Spinal cord (tissue), 10 donors: Measurements from ENCODE around the gene SH3GL2. TPM values are rescaled to one million over a fixed set of nuclear protein-coding genes. Genes with fewer than 3 reads are reported as not detected.

ENCODE experiments used
- DNase-seq, 6 donors: peaks; one replicate each; pipeline versions ENCODE4 v3.0.0 to v3.0.0-alpha.2; 2013 to 2015; ENCODE audit warnings: low spot score in 6 of 6, low read depth in 4 of 6
- H3K27ac ChIP-seq: one replicate; pipeline ENCODE4 v1.5.1; 2013; ENCODE audit warnings: low read depth, low read length, control low read depth
- H3K27me3 ChIP-seq: one replicate; pipeline ENCODE4 v1.6.1; 2013; ENCODE audit warnings: low read length; ENCODE audit not compliant: control insufficient read depth, insufficient read depth
- H3K36me3 ChIP-seq: one replicate; pipeline ENCODE4 v1.6.1; 2013; ENCODE audit warnings: low read length; ENCODE audit not compliant: control insufficient read depth, insufficient read depth
- H3K4me1 ChIP-seq: one replicate; pipeline ENCODE4 v1.6.1; 2013; ENCODE audit warnings: low read length; ENCODE audit not compliant: control insufficient read depth, insufficient read depth
- H3K4me3 ChIP-seq: one replicate; pipeline ENCODE4 v1.5.1; 2013; ENCODE audit warnings: low read depth, low read length, control low read depth
- H3K9me3 ChIP-seq: one replicate; pipeline ENCODE4 v1.6.1; 2013; ENCODE audit warnings: low read length; ENCODE audit not compliant: control insufficient read depth, insufficient read depth
- WGBS: methylation state at CpG from one replicate; pipeline ENCODE4 v1.1.5; 2013; ENCODE audit warnings: missing lambda C conversion rate; ENCODE audit not compliant: insufficient coverage; 5-methylcytosine and 5-hydroxymethylcytosine counted together
- polyA plus RNA-seq, 2 donors: library from polyadenylated mRNA; unstranded; fragments of 120-200 nt; gene quantifications; one replicate each; pipeline ENCODE4 v1.2.1, GENCODE V29; 2013; ENCODE audit not compliant: insufficient read length in 2 of 2
- total RNA-seq, 2 donors: library from RNA; depleted of rRNA in 1 of 2; stranded (reverse); fragments of 120-200 nt in 1 of 2; fragments of >200 nt in 1 of 2; gene quantifications; one replicate each; pipeline versions ENCODE4 v1.2.3 to v1.2.4, GENCODE V29; 2013 to 2014
- donor health status: healthy.

SH3GL2 gene
- total and polyA plus RNA-seq, 4 donors: 20.1 to 72.3 (median 60.7) TPM

DNA sequence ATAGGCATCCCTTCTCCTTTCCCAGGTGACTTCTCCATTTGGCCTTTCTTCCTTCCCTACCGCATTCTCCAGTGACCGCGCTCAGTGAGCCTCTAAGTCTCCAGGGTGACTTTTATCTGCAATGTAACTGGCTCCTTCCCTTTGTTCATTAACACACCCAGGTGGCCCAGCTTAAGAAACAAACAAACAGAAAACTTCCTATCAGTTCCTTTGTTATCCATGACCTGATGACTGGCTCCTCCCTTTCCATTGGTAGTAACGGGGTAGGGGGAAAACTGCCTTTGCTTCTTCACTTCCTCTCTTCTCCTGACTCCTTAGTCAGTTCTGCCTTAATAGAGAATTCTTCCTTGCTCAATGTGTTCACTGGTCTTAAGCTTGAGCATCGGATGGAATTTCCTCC is 7.0 kb upstream of the SH3GL2 start:
- Histone ChIP-seq H3K27ac (no peak overlapping the region), H3K36me3 (no peaks in the 10 kb centered on the region), H3K4me3 (no peak overlapping the region), H3K9me3 (no peaks in the 10 kb centered on the region), H3K27me3 (no peaks in the 10 kb centered on the region), H3K4me1 (no peaks in the 10 kb centered on the region)
- no peak for DNase-seq
- WGBS: 85% methylated on average over 3 of the region's 5 CpGs

DNA sequence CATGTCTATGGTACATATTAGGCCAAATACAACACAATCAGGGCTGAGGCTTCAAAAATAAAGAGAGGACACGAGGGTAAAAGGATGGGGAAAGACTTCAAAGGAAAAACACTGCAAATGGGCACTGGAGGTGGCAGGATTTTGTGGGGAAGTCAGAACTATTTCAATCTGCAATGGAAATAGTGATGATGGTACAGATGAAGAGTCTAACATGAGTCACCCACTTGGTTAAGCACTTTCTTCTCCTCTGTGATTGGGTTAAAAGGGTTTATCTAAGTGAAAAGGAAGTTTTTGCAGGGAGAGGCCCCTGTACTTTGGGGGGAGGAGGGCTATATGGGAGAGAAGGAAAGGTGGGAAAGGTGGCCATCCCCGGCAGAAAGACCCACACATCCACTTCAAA is 4.5 kb upstream of the SH3GL2 start:
- WGBS: 75% methylated on average over 1 of the region's 2 CpGs
- Histone ChIP-seq H3K27me3 (peaks cover 6% of the 10 kb centered on the region), H3K4me1 (peaks cover 5% of the 10 kb centered on the region), H3K36me3 (no peaks in the 10 kb centered on the region), H3K27ac (no peak overlapping the region), H3K4me3 (no peak overlapping the region), H3K9me3 (no peaks in the 10 kb centered on the region)
- no peak for DNase-seq

GRCh38 chr9:17578577-17578910 is 322 bp upstream of the SH3GL2 start:
- Histone ChIP-seq H3K27ac (peak overlapping the region; percentile 43), H3K36me3 (no peaks in the 10 kb centered on the region), H3K9me3 (no peaks in the 10 kb centered on the region), H3K4me1 (peaks cover 5% of the 10 kb centered on the region), H3K27me3 (peaks cover 16% of the 10 kb centered on the region), H3K4me3 (peak overlapping the region; percentile 55)
- 2% methylated on average over 17 of the region's 17 CpGs for WGBS
- DNase-seq: no peak

GRCh38 chr9:17580119-17580518 is 1.3 kb downstream of the SH3GL2 start:
- peaks cover 8% of the 10 kb centered on the region for H3K4me1 ChIP-seq
- no peak overlapping the region for H3K27ac ChIP-seq
- peaks cover 16% of the 10 kb centered on the region for H3K27me3 ChIP-seq
- H3K4me3 ChIP-seq: peak overlapping the region; percentile 55
- H3K9me3 ChIP-seq: no peaks in the 10 kb centered on the region
- 86% methylated on average over 2 of the region's 9 CpGs for WGBS
- peak in 1 of 6 donors; percentile 25 for DNase-seq
- no peaks in the 10 kb centered on the region for H3K36me3 ChIP-seq

DNA sequence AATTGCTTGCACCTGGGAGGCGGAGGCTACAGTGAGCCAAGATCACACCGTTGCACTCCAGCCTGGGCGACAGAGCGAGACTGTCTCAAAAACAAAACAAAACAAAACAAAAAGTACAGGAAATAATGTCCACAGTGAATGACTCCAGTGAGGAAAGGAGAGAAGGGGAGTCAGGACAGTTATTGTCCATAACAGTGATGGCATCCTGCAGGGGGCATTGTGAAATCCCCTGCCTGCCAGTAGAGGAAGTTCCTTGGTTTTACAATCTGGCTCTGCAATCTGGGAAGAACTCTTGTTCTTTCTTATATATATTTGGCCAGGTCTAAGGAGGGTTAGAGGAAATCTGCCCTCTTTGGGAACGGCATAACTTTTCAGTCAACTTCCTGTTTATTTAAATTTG is 8.2 kb downstream of the SH3GL2 start:
- DNase-seq: no peak
- no peaks in the 10 kb centered on the region for H3K27me3 ChIP-seq
- H3K36me3 ChIP-seq: no peaks in the 10 kb centered on the region
- H3K9me3 ChIP-seq: no peaks in the 10 kb centered on the region
- H3K4me1 ChIP-seq: peaks cover 4% of the 10 kb centered on the region
- H3K4me3 ChIP-seq: no peak overlapping the region
- 80% methylated on average over 1 of the region's 5 CpGs for WGBS
- H3K27ac ChIP-seq: no peak overlapping the region

DNA sequence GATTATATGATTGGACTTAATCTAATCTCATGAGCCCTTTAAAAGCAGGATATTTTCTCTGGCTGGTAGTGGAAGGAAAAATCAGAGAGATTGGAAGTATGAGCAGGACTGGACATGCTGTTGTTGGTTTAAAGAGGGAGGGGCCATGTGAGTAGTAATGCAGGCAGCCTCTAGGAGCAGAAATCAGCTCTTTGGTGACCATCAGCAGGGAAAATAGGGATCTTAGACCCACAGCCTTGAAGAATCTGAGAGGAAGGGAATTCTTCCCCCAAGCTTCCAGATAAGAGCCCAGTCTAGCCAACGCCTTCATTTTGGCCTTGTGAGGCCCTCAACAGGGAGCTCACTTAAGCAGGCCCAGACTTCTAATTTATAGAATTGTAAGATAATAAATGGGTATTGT is 9.5 kb downstream of the SH3GL2 start:
- H3K9me3 ChIP-seq: no peaks in the 10 kb centered on the region
- DNase-seq: no peak
- H3K4me3 ChIP-seq: no peak overlapping the region
- H3K36me3 ChIP-seq: no peaks in the 10 kb centered on the region
- WGBS: no CpG with 5 or more reads among the region's 1 CpG
- peaks cover 4% of the 10 kb centered on the region for H3K4me1 ChIP-seq
- H3K27ac ChIP-seq: no peak overlapping the region
- H3K27me3 ChIP-seq: no peaks in the 10 kb centered on the region

DNA sequence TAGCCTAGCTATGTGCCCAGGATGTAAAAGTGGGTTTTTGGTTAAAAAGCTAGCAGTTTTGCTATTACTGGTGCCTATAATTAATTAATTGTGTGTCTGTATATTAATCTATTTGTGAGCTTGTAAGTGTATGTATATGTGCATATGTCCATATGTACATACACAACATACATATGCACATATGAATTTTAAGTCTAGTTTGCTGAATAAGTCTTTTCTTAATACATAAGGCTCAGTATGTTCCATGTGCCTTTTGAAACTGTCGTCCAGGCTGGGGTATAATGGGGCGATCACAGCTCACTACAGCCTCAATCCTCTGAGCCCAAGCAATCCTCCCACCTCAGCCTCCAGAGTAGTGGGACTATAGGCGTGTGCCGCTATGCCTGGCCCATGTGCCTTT is 10.1 kb downstream of the SH3GL2 start:
- Histone ChIP-seq H3K9me3 (no peaks in the 10 kb centered on the region), H3K4me1 (peaks cover 4% of the 10 kb centered on the region), H3K4me3 (no peak overlapping the region), H3K27me3 (no peaks in the 10 kb centered on the region), H3K27ac (no peak overlapping the region), H3K36me3 (no peaks in the 10 kb centered on the region)
- WGBS: 100% methylated on average over 2 of the region's 4 CpGs
- no peak for DNase-seq

DNA sequence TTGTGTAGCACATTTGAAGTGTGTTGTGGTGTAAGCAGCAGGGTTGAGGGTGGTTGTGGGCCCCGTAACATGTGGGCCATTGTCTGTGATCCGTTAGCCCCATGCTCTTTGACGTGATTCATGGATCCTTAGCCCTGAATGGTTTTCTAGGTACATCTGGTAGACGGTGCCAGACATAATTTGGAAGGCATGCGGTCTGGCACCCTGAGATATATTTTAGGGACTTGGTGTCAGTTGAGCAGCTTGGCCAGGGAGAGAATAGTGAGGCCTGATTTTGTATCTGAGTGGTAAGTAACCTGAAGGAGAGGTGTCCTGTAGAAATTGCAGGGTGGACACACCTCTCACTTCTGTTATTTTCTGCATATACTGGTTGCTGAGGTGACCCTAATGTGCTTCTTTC is 10.9 kb downstream of the SH3GL2 start:
- no peak for DNase-seq
- no peak overlapping the region for H3K4me3 ChIP-seq
- no peak overlapping the region for H3K27ac ChIP-seq
- H3K36me3 ChIP-seq: no peaks in the 10 kb centered on the region
- no peaks in the 10 kb centered on the region for H3K27me3 ChIP-seq
- no peaks in the 10 kb centered on the region for H3K9me3 ChIP-seq
- WGBS: 71% methylated on average over 5 of the region's 5 CpGs
- H3K4me1 ChIP-seq: no peaks in the 10 kb centered on the region

DNA sequence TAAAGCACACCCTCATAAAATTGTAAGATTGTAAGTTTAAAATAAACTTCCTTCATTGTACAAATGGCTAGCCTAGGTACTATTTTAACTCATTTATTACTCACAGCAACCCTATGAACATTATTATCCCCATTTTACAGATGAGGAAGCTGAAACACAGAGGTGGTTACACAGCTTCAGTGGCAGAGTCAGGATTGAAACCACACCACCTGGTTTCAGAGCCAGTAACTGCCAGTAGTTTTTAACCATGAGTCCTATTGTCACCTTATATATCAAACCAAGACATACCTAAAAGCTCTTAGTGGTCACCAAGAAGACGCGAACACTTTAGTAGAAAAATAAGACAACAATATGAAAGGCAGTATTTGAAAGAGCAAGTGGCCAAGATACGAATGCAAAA is 16.1 kb downstream of the SH3GL2 start:
- no peaks in the 10 kb centered on the region for H3K4me1 ChIP-seq
- WGBS: 80% methylated on average over 1 of the region's 3 CpGs
- DNase-seq: no peak

DNA sequence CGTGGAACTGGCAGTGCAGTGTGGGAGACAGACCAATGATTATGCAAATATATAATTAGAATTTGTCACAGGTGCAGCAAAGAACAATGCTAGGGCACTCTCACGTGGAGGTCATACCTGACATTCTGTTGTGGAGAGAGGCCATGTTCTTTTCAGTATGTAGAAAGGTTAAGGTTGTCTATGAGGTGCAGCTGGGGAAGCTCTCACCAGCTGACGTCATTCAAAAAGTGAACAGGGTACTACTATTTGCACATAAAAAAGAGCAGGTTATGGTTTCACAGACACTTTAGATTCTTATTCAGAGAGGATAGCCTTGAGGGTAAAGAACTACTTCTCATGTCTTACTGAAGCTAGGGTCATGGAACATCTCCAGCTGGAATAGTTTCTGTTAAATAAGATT is 19.1 kb downstream of the SH3GL2 start:
- H3K27ac ChIP-seq: no peak overlapping the region
- 79% methylated on average over 2 of the region's 3 CpGs for WGBS
- no peak overlapping the region for H3K4me3 ChIP-seq

More for the DNA sequence above, 16.1 kb downstream of the SH3GL2 start:
- H3K27ac ChIP-seq: no peak overlapping the region
- H3K9me3 ChIP-seq: no peaks in the 10 kb centered on the region
- no peak overlapping the region for H3K4me3 ChIP-seq
- H3K27me3 ChIP-seq: no peaks in the 10 kb centered on the region
- no peaks in the 10 kb centered on the region for H3K36me3 ChIP-seq

More for the DNA sequence above, 19.1 kb downstream of the SH3GL2 start:
- DNase-seq: no peak
- Histone ChIP-seq H3K27me3 (no peaks in the 10 kb centered on the region), H3K36me3 (no peaks in the 10 kb centered on the region), H3K4me1 (no peaks in the 10 kb centered on the region), H3K9me3 (no peaks in the 10 kb centered on the region)
